Prostate gland (tissue), 2 donors: Measurements from ENCODE around the gene GLT1D1.

Experiments
- POLR2A ChIP-seq: fragments of 450-650 bp; IDR thresholded peaks from one replicate; pipeline ENCODE4 v1.6.1; 2016; ENCODE audit warnings: antibody characterized with exemption, mild to moderate bottlenecking
- POLR2AphosphoS5 ChIP-seq: sonication (generic); formaldehyde crosslinking; IDR thresholded peaks from one replicate; pipeline ENCODE4 v1.6.1; 2017; ENCODE audit warnings: antibody characterized with exemption
- TF ChIP-seq, protein P1 (sequence below), 4 experiments: fragments of 200-600 bp in 2 of 4; fragments of 450-650 bp in 2 of 4; sonication (generic) in 2 of 4; IDR thresholded peaks; 1 replicate in 3 of 4; 2 replicates in 1 of 4; pipeline ENCODE4 v1.5.1; 2016 to 2019; ENCODE audit warnings: antibody characterized with exemption in 4 of 4, mild to moderate bottlenecking in 2 of 4, moderate library complexity in 2 of 4

DNA sequence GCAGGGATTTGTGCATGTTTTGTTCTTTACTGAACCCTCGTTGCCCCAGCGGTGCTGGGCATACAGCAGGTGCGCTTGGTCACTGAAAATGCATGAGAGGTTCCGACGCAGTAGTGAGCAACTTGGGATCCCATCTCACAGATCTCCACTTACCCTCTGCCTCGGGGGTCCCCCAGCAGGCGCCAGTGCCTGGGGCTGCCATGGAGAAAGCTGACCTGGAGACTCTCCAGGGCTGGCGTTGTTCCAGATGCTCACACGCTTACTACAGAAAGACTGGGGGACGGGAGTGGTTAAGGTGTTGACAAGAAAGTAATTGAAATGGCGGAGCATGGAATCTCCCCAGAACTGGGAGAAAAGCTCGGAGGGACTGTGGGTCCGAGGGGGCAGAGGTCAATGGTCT lies 14.2 kb downstream of the GLT1D1 start:
- TF ChIP-seq POLR2AphosphoS5 (no peak), POLR2A (no peak)
- TF ChIP-seq, protein P1, sequence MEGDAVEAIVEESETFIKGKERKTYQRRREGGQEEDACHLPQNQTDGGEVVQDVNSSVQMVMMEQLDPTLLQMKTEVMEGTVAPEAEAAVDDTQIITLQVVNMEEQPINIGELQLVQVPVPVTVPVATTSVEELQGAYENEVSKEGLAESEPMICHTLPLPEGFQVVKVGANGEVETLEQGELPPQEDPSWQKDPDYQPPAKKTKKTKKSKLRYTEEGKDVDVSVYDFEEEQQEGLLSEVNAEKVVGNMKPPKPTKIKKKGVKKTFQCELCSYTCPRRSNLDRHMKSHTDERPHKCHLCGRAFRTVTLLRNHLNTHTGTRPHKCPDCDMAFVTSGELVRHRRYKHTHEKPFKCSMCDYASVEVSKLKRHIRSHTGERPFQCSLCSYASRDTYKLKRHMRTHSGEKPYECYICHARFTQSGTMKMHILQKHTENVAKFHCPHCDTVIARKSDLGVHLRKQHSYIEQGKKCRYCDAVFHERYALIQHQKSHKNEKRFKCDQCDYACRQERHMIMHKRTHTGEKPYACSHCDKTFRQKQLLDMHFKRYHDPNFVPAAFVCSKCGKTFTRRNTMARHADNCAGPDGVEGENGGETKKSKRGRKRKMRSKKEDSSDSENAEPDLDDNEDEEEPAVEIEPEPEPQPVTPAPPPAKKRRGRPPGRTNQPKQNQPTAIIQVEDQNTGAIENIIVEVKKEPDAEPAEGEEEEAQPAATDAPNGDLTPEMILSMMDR (IDR thresholded peaks at IDR 0.05) = no peak
